NCI-H2196 treated with DMSO at 0.1 percent for 48 hours (cell line): ENCODE results near the gene BLTP3B.
"Not testable (repeated sequence)": the region's sequence is repeated elsewhere in the genome, so short reads cannot be mapped to it uniquely, and the experiment has no call there.

Experiments used
- DNase-seq: peaks from one replicate; lab custom pipeline; 2025; ENCODE audit not compliant: unreplicated experiment; lab: John Stamatoyannopoulos, UW

The BLTP3B gene

DNA sequence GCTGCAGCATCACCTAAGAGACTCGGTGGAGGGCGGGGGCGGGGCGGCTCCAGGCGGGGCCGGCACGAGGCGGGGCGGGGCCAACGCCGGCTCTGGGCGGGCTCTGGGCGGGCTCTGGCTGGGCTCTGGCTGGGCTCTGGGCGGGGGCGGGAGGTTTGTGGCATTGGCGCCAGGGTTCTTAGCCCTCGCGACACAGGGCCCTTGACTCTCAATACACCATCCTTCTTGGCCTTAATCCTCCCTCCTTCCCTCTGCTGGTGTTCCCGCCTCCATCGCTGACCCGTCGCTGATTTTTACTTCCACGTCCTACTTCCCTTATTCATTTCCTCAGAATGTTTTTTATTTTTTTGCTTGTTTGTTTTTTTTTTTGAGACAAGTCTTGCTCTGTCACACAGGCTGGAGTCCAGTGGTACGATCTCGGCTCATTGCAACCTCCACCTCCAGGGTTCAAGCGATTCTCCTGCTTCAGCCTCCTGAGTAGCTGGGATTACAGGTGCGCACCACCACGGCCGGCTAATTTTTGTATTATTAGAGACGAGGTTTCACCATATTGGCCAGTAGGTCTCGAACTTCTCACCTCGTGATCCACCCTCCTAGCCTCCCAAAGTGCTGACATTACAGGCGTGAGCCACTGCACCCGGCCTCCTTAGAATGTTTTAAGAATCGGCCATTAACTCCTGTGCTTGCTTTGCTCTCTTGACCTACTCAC is at the start of gene BLTP3B:
BLTP3B (minus strand) TSS at position 24 of the 709 bp plus-strand sequence. CDS start 239 bp downstream, outside the sequence.
- peak; percentile 84 for DNase-seq

- no peak for DNase-seq
These were observed 47.1 kb upstream of the BLTP3B start for GRCh38 chr12:100189636-100190394.

DNA sequence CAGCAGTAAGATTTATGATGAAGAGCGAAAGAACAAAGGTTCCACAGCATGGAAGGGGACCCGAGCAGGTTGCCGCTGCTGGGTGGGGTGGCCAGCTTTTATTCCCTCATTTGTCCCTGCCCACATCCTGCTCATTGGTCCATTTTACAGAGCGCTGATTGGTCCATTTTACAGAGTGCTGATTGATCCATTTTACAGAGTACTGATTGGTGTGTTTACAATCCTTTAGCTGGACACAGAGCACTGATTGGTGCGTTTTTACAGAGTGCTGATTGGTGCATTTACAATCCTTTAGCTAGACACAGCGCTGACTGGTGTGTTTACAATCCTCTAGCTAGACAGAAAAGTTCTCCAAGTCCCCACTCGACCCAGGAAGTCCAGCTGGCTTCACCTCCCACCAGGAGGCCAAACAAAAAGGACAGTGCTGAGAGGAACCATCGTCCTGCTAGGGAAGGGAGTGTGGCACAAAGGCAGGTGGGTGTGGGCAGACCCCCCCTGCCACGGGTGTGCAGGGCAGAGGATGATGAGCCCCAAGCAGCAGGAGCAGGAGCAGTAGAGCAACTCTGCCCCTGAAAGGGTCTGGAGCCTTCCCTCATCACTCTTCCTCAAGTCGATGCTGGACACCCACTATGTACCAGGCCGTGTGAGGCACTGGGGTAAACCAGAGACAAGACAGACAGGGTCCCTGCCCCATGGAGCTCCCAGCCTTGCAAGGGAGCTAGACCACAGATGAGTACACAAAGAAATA is 46.4 kb upstream of the BLTP3B start:
- not testable (repeated sequence) for DNase-seq

GRCh38 chr12:100187857-100188519 is 45.3 kb upstream of the BLTP3B start:
- DNase-seq, result no peak

- DNase-seq, result no peak
These were observed 44.4 kb upstream of the BLTP3B start for GRCh38 chr12:100187068-100187467.

DNA sequence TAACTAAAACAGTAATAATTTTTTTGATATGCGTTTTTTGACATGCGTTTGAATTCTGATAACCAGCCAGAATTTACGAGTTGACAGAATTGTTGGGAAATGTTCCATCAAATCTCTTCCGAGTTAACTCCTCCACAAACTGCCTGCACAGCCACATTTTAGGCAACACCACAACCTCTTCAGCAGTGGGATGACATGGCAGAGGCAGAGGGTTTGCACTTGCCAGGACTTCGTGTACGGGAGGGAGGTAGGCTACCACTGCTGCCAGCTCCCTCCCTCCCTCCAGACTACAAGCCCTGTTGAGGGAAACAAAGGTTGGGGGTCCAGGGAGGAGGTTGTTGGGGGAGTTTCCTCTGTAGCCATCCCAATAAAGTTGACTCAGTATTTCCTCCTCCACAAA is 43.4 kb upstream of the BLTP3B start:
- no peak for DNase-seq

GRCh38 chr12:100185361-100185894 is 42.8 kb upstream of the BLTP3B start:
- no peak for DNase-seq

DNA sequence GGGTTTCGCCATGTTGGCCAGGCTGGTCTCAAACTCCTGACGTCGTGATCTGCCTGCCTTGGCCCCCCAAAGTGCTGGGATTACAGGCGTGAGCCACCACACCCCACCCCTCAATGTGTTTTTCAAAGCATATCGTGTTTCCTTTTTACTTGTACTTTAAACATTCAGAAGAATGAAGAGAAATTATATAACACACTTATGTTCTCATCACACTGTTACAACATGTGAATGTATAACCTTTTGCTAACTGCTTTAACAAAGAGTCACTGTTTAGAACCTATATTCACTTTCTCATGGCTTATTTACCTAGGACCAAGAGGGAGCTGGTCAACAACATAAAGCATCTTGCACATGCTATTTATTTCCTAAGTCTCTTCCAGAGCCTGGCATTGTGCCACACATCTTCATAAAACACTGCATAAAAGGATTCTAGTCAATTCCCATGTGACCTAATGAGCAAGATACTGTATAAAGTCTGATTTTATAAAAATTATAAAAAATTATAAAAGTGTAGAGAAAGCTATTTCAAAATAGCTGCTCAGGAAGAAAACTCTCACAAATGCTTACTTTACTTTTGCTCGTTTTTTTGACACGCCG is 42.0 kb upstream of the BLTP3B start:
- no peak for DNase-seq

DNA sequence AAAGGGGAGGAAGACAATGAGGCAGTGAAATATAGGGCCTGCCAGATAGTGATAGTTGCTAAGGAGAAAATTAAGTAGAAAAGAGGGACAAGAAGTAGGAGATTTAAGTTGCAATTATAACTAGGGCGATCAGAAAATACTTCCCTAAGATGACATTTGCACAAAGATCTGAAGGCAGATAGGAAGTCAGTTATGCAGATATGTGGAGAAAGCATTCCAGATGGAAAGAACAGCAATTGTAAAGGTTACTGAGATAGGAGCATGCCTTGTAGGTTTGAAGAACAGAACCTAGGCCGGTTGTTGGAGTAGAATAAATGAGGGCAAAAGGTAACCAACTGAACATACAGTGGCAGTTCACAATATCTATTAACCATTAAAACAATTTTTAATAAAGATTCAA is 36.6 kb upstream of the BLTP3B start:
- DNase-seq, result no peak

DNA sequence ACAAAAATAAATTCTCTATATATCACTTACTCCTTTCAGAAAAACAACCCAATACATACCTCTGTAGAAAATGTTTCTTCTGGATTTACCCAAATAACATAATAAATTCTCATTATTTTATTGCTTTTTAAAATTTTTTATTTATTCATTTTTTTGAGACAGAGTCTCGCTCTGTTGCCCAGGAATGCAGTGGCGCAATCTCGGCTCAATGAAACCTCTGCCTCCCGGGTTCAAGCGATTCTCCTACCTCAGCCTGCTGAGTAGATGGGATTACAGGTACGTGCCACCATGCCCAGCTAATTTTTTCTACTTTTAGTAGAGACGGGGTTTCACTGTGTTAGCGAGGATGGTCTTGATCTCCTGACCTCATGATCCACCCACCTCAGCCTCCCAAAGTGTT is 33.8 kb upstream of the BLTP3B start:
- not testable (repeated sequence) for DNase-seq

GRCh38 chr12:100174495-100174894 is 31.8 kb upstream of the BLTP3B start:
- no peak for DNase-seq

DNA sequence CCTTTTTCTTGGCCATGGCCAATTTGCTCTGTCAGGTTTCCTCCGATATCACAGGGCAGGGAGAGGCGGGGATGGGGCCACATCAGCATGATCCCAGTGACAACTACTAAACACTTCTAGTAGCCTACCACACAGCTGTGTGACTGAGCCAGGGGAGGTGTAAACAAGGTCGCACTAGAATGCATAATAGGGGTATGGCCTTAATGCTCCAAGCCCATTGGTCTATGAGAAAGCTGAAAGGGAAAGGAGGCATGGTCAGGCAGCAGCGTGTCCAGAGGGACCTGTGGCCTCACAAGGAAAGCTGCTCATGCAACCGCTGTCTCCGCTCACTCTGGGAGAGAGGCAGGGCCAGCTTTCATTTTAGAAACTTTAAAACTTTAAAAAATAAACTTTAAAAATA is 30.4 kb upstream of the BLTP3B start:
- no peak for DNase-seq

GRCh38 chr12:100171248-100171647 is 28.6 kb upstream of the BLTP3B start:
- DNase-seq, result no peak

- no peak for DNase-seq
These were observed 27.7 kb upstream of the BLTP3B start for GRCh38 chr12:100170313-100170858.

- no peak for DNase-seq
These were observed 26.7 kb upstream of the BLTP3B start for GRCh38 chr12:100169345-100169744.

GRCh38 chr12:100168562-100168961 is 25.9 kb upstream of the BLTP3B start:
- no peak for DNase-seq

- DNase-seq, result no peak
These were observed 23.6 kb upstream of the BLTP3B start for GRCh38 chr12:100166232-100166631.

GRCh38 chr12:100165356-100165755 is 22.7 kb upstream of the BLTP3B start:
- no peak for DNase-seq

DNA sequence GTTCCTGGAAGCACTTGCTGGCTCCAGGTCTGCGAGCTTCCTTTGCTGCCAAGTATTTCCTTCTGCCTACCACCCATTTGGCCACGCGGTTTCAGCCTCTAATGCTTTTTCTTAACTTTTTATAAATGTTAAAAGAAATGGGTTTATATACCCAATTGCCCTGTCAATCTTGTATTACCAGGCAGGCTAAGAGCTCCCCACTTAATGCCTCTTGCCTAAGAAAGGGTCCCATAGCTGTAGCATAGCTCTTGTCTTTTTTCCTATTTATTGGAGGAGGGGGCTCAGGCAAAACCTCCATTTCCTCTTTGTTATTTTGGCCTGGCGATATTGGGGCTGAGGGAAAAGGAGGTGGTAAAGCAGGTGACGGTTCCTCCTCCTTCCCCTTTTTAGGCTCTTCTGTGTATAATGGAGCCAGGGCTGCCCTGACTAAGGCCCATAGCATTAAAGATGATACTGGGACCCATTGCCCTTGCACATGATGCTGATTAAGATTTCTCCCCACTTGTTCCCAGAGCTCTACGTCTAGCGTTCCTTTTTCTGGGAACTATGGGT is 21.6 kb upstream of the BLTP3B start:
- DNase-seq, result no peak
